ENCODE results near the gene GTF2F2.

Gene GTF2F2

GRCh38 chr13:45303026-45303425 lies 182.7 kb downstream of the GTF2F2 start:
- no peak for DNase-seq (ENCODE audit: low read depth)
- no peak overlapping the region for H3K4me3 ChIP-seq (ENCODE audit: low read depth, low read length)
- no peak for TF ChIP-seq CTCF (IDR thresholded peaks at IDR 0.05; ENCODE audit: insufficient read depth, low read depth, low read length, missing control alignments)

- DNase-seq (ENCODE audit: low read depth), result no peak
- no peak for TF ChIP-seq CTCF (IDR thresholded peaks at IDR 0.05; ENCODE audit: insufficient read depth, low read depth, low read length, missing control alignments)
- H3K4me3 ChIP-seq (ENCODE audit: low read depth, low read length), result no peak overlapping the region
Measured at GRCh38 chr13:45303866-45304265, 183.6 kb downstream of the GTF2F2 start.

- no peak for DNase-seq (ENCODE audit: low read depth)
- H3K4me3 ChIP-seq (ENCODE audit: low read depth, low read length), result no peak overlapping the region
- TF ChIP-seq CTCF (IDR thresholded peaks at IDR 0.05; ENCODE audit: insufficient read depth, low read depth, low read length, missing control alignments), result no peak
Measured at GRCh38 chr13:45305079-45305478, 184.8 kb downstream of the GTF2F2 start.

GRCh38 chr13:45306966-45307365 lies 186.7 kb downstream of the GTF2F2 start:
- H3K4me3 ChIP-seq (ENCODE audit: low read depth, low read length), result no peak overlapping the region
- no peak for TF ChIP-seq CTCF (IDR thresholded peaks at IDR 0.05; ENCODE audit: insufficient read depth, low read depth, low read length, missing control alignments)
- DNase-seq (ENCODE audit: low read depth), result no peak

GRCh38 chr13:45310341-45311131 lies 190.2 kb downstream of the GTF2F2 start:
- H3K4me3 ChIP-seq (ENCODE audit: low read depth, low read length), result no peak overlapping the region
- DNase-seq (ENCODE audit: low read depth), result no peak
- no peak for TF ChIP-seq CTCF (IDR thresholded peaks at IDR 0.05; ENCODE audit: insufficient read depth, low read depth, low read length, missing control alignments)

GRCh38 chr13:45314822-45315221 lies 194.5 kb downstream of the GTF2F2 start:
- no peak for TF ChIP-seq CTCF (IDR thresholded peaks at IDR 0.05; ENCODE audit: insufficient read depth, low read depth, low read length, missing control alignments)
- DNase-seq (ENCODE audit: low read depth), result no peak
- no peak overlapping the region for H3K4me3 ChIP-seq (ENCODE audit: low read depth, low read length)
